ENCODE results near the gene VAV2.

VAV2 gene

GRCh38 chr9:133952598-133953550 is 39.2 kb downstream of the VAV2 start:
- no peak for DNase-seq (ENCODE audit: low spot score)

- no peak for DNase-seq (ENCODE audit: low spot score)
These were observed 40.9 kb downstream of the VAV2 start for GRCh38 chr9:133951265-133951664.

DNA sequence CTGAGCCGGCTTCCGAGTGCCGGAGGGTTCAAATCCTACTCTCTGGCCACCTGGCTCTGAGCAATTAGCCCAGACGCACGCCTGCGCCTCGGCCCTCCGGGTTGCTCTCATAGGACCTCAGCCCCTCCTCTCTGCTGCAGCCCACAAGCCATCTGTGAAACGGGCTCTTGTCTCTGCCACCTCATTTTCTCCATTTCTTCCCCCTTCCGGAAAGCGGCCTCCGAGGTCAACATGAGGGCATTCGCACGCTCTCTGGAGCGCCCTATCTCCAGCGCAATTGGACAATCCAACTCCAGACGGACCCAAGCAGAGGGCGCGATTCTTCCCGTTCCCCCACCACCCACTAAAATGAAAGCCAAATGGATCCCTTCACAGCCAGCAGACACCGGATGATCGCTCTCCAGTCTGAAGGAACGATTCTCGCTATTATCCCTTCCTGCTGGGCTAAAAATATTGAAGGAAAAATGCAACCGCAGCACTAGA is 41.5 kb downstream of the VAV2 start:
- DNase-seq (ENCODE audit: low spot score) = no peak

DNA sequence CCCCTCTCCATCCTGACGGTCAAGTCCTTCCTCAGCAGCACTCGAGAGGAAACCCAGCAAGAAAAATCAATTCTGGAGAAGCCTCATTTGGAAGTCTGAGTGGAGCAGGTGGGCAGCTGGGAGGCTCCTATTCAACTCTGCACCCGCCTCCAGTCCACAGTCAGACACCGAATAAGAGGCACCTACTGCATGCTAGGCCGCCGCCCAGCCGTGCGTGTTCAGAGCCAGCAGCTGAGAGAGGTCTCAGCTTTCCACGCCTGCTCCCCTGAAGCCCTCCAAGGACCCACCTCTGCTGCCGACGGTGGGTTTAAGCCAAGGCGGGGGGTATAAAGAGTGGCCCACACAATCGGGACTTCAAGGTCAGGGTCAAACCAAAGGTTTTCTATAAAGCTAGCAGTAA is 41.9 kb downstream of the VAV2 start:
- DNase-seq (ENCODE audit: low spot score) = no peak

- no peak for DNase-seq (ENCODE audit: low spot score)
These were observed 42.5 kb downstream of the VAV2 start for GRCh38 chr9:133949486-133950061.

- DNase-seq (ENCODE audit: low spot score) = no peak
These were observed 43.3 kb downstream of the VAV2 start for GRCh38 chr9:133948561-133949485.

GRCh38 chr9:133948131-133948530 is 44.0 kb downstream of the VAV2 start:
- no peak for DNase-seq (ENCODE audit: low spot score)

DNA sequence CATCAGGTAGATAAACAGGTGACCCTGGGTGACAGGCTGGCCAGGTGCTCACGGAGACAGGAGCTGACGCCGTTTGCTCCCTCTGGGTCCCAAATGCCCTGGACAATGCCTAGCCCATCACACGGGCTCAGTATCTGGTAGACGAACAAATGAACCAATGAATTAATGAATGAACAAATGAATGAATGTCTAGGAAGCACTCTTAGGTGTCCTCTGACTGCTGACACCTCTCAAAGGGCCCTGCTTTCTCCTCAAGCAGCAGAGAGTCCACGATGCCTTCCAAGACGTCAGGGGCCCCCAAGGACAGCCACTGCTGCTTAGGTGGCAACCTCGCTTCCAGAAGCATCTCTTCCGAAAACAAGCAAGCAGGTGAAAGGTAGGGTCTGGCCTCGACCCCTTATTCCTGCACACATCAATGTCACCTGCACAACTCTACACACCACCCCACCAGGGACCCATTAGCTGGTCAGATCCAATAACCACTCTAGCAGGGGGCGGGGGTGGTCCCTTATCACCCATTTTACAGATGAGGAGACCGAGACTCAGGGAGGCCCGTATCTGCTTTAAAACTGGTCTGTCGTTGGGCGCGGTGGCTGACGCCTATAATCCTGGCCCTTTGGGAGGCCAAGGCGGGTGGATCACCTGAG is 45.2 kb downstream of the VAV2 start:
- no peak for DNase-seq (ENCODE audit: low spot score)

DNA sequence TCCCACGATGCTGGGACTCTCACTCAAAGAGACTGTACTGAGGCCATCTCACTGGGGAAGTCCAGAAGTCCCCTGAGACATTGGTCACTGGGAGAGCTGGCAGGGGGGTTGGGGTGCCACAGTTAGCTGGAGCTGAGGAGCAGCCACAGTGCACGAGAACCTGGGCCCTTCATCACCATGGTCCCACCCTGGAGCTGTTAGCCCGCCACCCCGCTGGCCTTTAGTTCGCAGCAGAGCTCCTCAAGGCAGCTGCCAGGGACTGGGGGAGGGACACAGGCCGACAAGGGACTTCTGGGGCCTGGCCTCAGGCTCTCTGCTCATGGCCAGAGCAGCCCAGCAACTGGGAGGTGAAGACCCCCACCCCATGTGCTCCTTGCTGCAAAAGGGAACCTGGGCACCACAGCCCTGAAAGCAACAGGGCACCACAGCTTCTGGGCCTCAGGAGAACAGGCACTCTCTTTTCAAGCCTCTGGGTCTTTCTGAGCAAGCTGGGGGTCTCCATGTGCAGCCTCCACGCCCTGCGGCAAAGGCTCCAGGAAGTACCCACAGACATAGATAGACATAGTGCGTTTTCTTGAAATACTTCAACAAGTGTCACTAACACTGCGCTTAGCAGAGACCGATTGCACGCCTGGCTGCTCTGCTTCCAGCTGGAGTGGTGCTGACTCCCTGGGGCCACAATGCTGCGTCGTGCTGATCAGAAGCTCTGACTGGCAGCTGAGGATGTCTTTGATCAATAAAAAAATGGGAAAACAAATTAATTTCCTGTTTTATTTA is 46.0 kb downstream of the VAV2 start:
- no peak for DNase-seq (ENCODE audit: low spot score)

GRCh38 chr9:133945314-133945975 is 46.7 kb downstream of the VAV2 start:
- DNase-seq (ENCODE audit: low spot score) = no peak

DNA sequence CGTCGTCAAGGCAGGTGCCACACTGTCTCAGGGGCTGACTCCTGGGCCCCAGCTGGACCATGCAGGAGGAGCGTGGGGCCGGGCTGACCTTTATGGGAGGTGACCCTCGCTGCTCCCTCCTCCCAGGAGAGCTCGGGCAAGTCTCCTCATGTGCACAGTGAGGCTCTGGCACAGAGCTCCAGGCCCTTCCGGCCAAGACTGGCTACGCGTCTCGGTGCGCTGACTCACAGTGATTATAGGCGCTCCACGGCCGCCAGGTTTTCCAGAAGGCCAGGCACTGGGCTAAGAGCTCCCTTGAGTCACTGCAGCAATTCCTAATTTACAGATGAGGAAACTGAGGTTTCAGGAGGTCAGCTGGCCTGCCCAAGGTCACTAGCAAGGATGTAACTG is 47.4 kb downstream of the VAV2 start:
- no peak for DNase-seq (ENCODE audit: low spot score)

- no peak for DNase-seq (ENCODE audit: low spot score)
These were observed 48.1 kb downstream of the VAV2 start for GRCh38 chr9:133943781-133944745.

DNA sequence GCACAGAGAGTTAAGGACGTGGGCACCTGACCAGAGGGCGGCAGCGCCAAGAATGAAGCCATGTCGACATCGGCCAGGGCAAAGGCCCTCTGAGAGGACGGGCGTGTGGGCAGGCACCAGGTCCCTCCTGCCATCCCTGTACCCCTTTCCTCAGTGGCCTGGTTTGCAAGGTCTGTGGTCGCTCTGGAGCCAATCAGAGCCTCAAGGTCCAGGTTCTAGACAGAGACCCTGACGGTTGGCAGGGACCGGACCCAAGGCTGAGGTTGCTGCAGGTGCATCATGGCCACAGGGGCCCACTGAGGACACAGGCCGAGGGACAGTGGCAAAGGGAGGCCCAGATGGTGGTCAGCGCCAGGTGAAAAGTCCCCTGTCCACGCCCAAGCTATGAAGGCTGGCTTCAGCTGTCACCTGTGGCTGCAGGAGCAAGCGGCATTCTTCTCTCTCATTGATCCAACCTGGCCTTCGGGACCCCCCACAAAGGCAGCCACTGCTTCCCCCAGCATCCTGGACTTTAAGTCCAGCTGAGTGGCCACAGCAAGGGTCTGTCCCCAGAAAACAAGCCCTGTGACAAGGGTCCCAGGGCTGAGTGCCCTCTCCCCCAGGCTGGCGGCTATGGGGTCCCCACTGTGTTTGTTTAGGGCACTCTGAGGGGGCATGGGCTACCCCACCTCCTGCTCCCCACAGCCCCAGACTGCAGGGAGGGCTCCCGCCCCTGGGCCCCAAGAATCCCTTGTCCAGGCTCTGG is 48.9 kb downstream of the VAV2 start:
- DNase-seq (ENCODE audit: low spot score) = no peak

DNA sequence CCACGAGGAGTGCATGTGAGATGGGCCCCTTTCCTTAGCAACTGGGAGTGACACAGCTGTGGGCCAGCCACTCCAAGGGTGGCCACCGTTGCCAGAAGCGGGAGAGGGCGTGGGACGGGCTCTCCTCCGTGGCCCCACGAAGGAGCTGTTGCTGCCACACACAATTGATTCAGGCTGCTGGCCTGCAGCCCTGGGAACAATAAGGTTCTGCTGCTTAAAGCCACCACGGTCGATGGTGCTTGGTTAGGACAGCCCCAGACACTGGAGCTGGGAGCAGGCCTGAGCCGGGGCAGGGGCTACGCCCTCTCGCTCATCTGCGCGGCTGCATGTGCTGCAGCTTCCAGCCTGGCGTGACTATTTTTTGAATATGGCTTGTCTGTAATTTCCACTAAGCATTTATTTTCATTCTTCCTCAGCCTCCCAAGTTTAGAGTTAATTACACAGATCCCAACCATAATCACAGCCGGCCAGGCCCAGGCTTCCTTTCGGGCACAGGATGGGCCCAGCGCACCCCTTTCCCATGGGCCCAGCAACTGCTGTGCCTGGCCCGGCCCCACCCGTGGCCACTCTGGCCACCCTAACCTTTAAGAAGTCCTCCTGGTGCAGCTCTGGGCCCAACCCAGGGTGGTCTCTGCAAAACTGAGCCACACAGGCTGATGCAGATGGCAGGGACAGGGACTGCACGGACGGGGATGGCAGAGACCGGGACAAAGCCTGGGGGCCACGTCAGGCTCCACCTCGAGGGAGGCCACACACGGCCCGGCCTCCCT is 49.7 kb downstream of the VAV2 start:
- no peak for DNase-seq (ENCODE audit: low spot score)

DNA sequence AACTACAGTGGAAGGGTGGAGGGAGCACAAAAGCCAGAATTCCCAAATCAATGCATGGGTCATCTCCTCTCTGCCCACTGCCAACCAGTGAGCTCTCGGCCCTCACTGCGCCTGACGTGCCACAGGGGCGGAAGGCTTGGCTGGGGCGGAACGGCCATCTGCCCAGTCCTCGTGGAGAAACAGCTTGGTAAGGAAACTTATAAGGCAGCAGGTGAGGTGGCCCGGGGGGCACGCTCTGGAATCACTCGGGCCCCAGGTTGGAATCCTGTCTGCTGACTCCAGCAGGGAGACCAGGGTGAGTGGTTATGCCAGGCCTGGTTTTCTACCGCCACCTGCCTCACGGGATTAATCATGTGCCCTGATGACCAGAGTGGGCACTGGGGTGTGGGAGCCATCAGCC is 52.3 kb downstream of the VAV2 start:
- DNase-seq (ENCODE audit: low spot score) = no peak

- DNase-seq (ENCODE audit: low spot score) = no peak
These were observed 52.8 kb downstream of the VAV2 start for GRCh38 chr9:133939171-133939785.

GRCh38 chr9:133938753-133939152 is 53.4 kb downstream of the VAV2 start:
- no peak for DNase-seq (ENCODE audit: low spot score)
